Activated CD4-positive, alpha-beta T cell treated with anti-CD3 and anti-CD28 coated beads, Interleukin-2, Interleukin-4, amounts not matched to agents 100 ng/mL and 50 ng/mL, durations not matched to agents 16 hours and 8 hours (primary cell): ENCODE results near the gene ATP2B2.

Experiments
- DNase-seq: peaks from one replicate; pipeline ENCODE4 v3.0.0-alpha.2; 2020; ENCODE audit warnings: low spot score

ATP2B2 gene

GRCh38 chr3:10361375-10361774 lies 144.0 kb downstream of the ATP2B2 start:
- no peak for DNase-seq

GRCh38 chr3:10360478-10360877 lies 144.9 kb downstream of the ATP2B2 start:
- DNase-seq = no peak

- no peak for DNase-seq
Measured at GRCh38 chr3:10359761-10360161, 145.6 kb downstream of the ATP2B2 start.

GRCh38 chr3:10358309-10358980 lies 146.9 kb downstream of the ATP2B2 start:
- DNase-seq = no peak

- DNase-seq = no peak
Measured at GRCh38 chr3:10357592-10358308, 147.6 kb downstream of the ATP2B2 start.

GRCh38 chr3:10357095-10357494 lies 148.3 kb downstream of the ATP2B2 start:
- no peak for DNase-seq

- no peak for DNase-seq
Measured at GRCh38 chr3:10356461-10356981, 148.9 kb downstream of the ATP2B2 start.

- DNase-seq = no peak
Measured at GRCh38 chr3:10354361-10355015, 150.9 kb downstream of the ATP2B2 start.

- no peak for DNase-seq
Measured at GRCh38 chr3:10353661-10354360, 151.6 kb downstream of the ATP2B2 start.

GRCh38 chr3:10353160-10353559 lies 152.2 kb downstream of the ATP2B2 start:
- DNase-seq = no peak

GRCh38 chr3:10352146-10352911 lies 153.1 kb downstream of the ATP2B2 start:
- no peak for DNase-seq

- DNase-seq = no peak
Measured at GRCh38 chr3:10351013-10351735, 154.2 kb downstream of the ATP2B2 start.

GRCh38 chr3:10350324-10350985 lies 154.9 kb downstream of the ATP2B2 start:
- DNase-seq = no peak

- no peak for DNase-seq
Measured at GRCh38 chr3:10349801-10350200, 155.6 kb downstream of the ATP2B2 start.

- no peak for DNase-seq
Measured at GRCh38 chr3:10348404-10348721, 157.0 kb downstream of the ATP2B2 start.

GRCh38 chr3:10347648-10348403 lies 157.6 kb downstream of the ATP2B2 start:
- no peak for DNase-seq

GRCh38 chr3:10345911-10346310 lies 159.5 kb downstream of the ATP2B2 start:
- no peak for DNase-seq

- DNase-seq = no peak
Measured at GRCh38 chr3:10344944-10345575, 160.3 kb downstream of the ATP2B2 start.
